Stimulated activated CD8-positive, alpha-beta memory T cell treated with anti-CD3 and anti-CD28 coated beads, Interleukin-7, amount 100 ng/mL, for 48 hours (primary cell): ENCODE data around the gene MYL6B.

Experiments used
- DNase-seq, 2 donors: peaks; one replicate each; pipeline ENCODE4 v3.0.0-alpha.2; 2020; ENCODE audit warnings: low read depth in 1 of 2; ENCODE audit errors: extremely low read depth in 1 of 2

Gene MYL6B

GRCh38 chr12:56204275-56204674 is 51.9 kb downstream of the MYL6B start:
- DNase-seq, result no peak

- no peak for DNase-seq
Measured at GRCh38 chr12:56205445-56205844, 53.1 kb downstream of the MYL6B start.

GRCh38 chr12:56206452-56207166 is 54.2 kb downstream of the MYL6B start:
- DNase-seq, result no peak
